Trophoblast cell (in vitro differentiated cells and primary cell): ENCODE data around the gene CPNE2.
"Not testable (repeated sequence)": the region's sequence is repeated elsewhere in the genome, so short reads cannot be mapped to it uniquely, and the experiment has no call there.

ENCODE experiments used
- DNase-seq, 2 donors: peaks; one replicate each; pipeline ENCODE4 v3.0.0-alpha.2; 2016
- H2AFZ ChIP-seq: 2 replicates; pipeline ENCODE4 v1.6.1; 2013; ENCODE audit warnings: low read length, moderate library complexity, mild to moderate bottlenecking; ENCODE audit not compliant: insufficient read depth, poor library complexity
- H2AK5ac ChIP-seq: 2 replicates; pipeline ENCODE4 v1.6.1; 2013; ENCODE audit warnings: mild to moderate bottlenecking, low read length
- H2BK120ac ChIP-seq: 2 replicates; pipeline ENCODE4 v1.6.1; 2013; ENCODE audit warnings: low read length, mild to moderate bottlenecking, moderate library complexity; ENCODE audit not compliant: insufficient read depth, poor library complexity
- H2BK12ac ChIP-seq: 2 replicates; pipeline ENCODE4 v1.6.1; 2013; ENCODE audit warnings: mild to moderate bottlenecking, low read length, moderate library complexity
- H2BK5ac ChIP-seq: 2 replicates; pipeline ENCODE4 v1.6.1; 2013; ENCODE audit warnings: low read length, low read depth, moderate library complexity, mild to moderate bottlenecking; ENCODE audit not compliant: poor library complexity
- H3K14ac ChIP-seq: 2 replicates; pipeline ENCODE4 v1.6.1; 2013; ENCODE audit warnings: mild to moderate bottlenecking, low read length
- H3K18ac ChIP-seq: 2 replicates; pipeline ENCODE4 v1.6.1; 2013; ENCODE audit warnings: mild to moderate bottlenecking, low read length
- H3K23ac ChIP-seq: 2 replicates; pipeline ENCODE4 v1.6.1; 2013; ENCODE audit warnings: low read length
- H3K27ac ChIP-seq: 2 replicates; pipeline ENCODE4 v1.5.1; 2013; ENCODE audit warnings: low read depth, mild to moderate bottlenecking, inconsistent platforms, low read length, moderate library complexity
- H3K27me3 ChIP-seq: 2 replicates; pipeline ENCODE4 v1.6.1; 2013; ENCODE audit warnings: inconsistent platforms, mild to moderate bottlenecking, low read length, moderate library complexity; ENCODE audit not compliant: insufficient read depth
- H3K36me3 ChIP-seq, 2 experiments: 1 replicate in 1 of 2; 2 replicates in 1 of 2; pipeline ENCODE4 v1.6.1; 2013; ENCODE audit warnings: low read length in 2 of 2, mild to moderate bottlenecking in 2 of 2, moderate library complexity in 1 of 2; ENCODE audit not compliant: insufficient read depth in 2 of 2, control insufficient read depth in 1 of 2
- H3K4ac ChIP-seq: 2 replicates; pipeline ENCODE4 v1.6.1; 2013; ENCODE audit warnings: low read depth, mild to moderate bottlenecking, low read length, moderate library complexity
- H3K4me1 ChIP-seq, 2 experiments: 1 replicate in 1 of 2; 2 replicates in 1 of 2; pipeline ENCODE4 v1.6.1; 2013; ENCODE audit warnings: low read length in 2 of 2, mild to moderate bottlenecking in 2 of 2, moderate library complexity in 1 of 2; ENCODE audit not compliant: insufficient read depth in 2 of 2, control insufficient read depth in 1 of 2
- H3K4me2 ChIP-seq: 2 replicates; pipeline ENCODE4 v1.6.1; 2013; ENCODE audit warnings: inconsistent platforms, mild to moderate bottlenecking, low read length, moderate library complexity
- H3K4me3 ChIP-seq: 2 replicates; pipeline ENCODE4 v1.5.1; 2013; ENCODE audit warnings: mild to moderate bottlenecking, low read depth, low read length, inconsistent platforms
- H3K79me1 ChIP-seq: one replicate; pipeline ENCODE4 v1.6.1; 2013; ENCODE audit warnings: low read length
- H3K79me2 ChIP-seq: 2 replicates; pipeline ENCODE4 v1.6.1; 2013; ENCODE audit warnings: low read length, mild to moderate bottlenecking; ENCODE audit not compliant: control insufficient read depth, insufficient read depth, poor library complexity
- H3K9ac ChIP-seq: 2 replicates; pipeline ENCODE4 v1.6.1; 2013; ENCODE audit warnings: mild to moderate bottlenecking, low read length
- H3K9me3 ChIP-seq: 2 replicates; pipeline ENCODE4 v1.6.1; 2013; ENCODE audit warnings: low read depth, mild to moderate bottlenecking, control low read depth, inconsistent platforms, low read length; ENCODE audit not compliant: insufficient read depth
- H4K12ac ChIP-seq: 2 replicates; pipeline ENCODE4 v1.6.1; 2013; ENCODE audit warnings: low read depth, mild to moderate bottlenecking, low read length, moderate library complexity
- H4K8ac ChIP-seq: 2 replicates; pipeline ENCODE4 v1.6.1; 2013; ENCODE audit warnings: low read depth, mild to moderate bottlenecking, low read length, moderate library complexity
- H4K91ac ChIP-seq: one replicate; pipeline ENCODE4 v1.6.1; 2013; ENCODE audit warnings: low read depth, mild to moderate bottlenecking, low read length, moderate library complexity
- WGBS: extraction: QIAGEN DNeasy Blood & Tissue Kit; methylation state at CpG from one replicate; pipeline ENCODE4 v1.1.7; 2013; ENCODE audit warnings: missing lambda C conversion rate; ENCODE audit not compliant: insufficient read length, insufficient coverage; ENCODE audit errors: extremely low coverage; 5-methylcytosine and 5-hydroxymethylcytosine counted together

The CPNE2 gene

DNA sequence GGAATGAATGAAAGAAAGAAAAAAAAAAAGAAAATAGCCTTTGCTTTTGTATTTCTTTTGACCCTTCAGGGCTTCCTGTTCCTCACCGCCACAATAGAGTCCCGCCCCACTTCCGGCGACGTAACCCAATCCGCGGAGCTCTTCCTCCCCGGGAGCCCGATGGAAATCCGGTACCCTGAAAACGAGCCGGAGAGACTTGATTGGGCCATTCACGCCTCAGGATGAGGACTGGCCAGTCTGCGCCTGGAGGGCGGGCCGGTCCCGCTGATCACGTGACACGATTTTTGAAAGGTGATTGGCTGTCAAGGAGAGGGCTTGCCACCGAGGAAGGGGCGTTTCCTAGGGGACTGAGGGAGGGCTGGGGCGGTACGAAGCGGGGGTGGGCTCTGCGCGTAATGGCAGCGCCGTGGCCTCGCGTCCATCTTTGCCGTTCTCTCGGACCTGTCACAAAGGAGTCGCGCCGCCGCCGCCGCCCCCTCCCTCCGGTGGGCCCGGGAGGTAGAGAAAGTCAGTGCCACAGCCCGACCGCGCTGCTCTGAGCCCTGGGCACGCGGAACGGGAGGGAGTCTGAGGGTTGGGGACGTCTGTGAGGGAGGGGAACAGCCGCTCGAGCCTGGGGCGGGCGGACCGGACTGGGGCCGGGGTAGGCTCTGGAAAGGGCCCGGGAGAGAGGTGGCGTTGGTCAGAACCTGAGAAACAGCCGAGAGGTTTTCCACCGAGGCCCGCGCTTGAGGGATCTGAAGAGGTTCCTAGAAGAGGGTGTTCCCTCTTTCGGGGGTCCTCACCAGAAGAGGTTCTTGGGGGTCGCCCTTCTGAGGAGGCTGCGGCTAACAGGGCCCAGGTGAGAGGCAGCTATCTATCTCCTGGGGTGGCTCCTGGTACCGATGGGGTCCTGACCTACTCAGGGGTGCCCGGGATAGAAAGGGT, 93.8 kb downstream of the CPNE2 start, which contains the start of the genes PSME3IP1 and RSPRY1:
Gene PSME3IP1 (minus strand): TSS at position 95 of the 927 bp plus-strand sequence. CDS start 12,185 bp downstream, outside the sequence.
Gene RSPRY1 (plus strand): TSS at position 385 of the 927 bp plus-strand sequence. CDS start 18,330 bp downstream, outside the sequence.
- peaks cover 15% of the 10 kb centered on the region for H3K79me1 ChIP-seq
- peak within 1 kb of the TSS; percentile 90 for H3K9ac ChIP-seq
- peak within 1 kb of the TSS; percentile 79 for H4K12ac ChIP-seq
- H3K18ac ChIP-seq: peak within 1 kb of the TSS; percentile 93
- H3K27ac ChIP-seq: peak within 1 kb of the TSS; percentile 71
- peak within 1 kb of the TSS; percentile 36 for H2AK5ac ChIP-seq
- DNase-seq: peak; percentile 100
- H2BK12ac ChIP-seq: no peak within 1 kb of the TSS
- H3K36me3 ChIP-seq: peaks cover 3 to 5% of the 10 kb centered on the region in 2 experiments
- peak within 1 kb of the TSS; percentile 73 for H2BK5ac ChIP-seq
- peak within 1 kb of the TSS; percentile 95 for H4K91ac ChIP-seq
- H3K14ac ChIP-seq: peak within 1 kb of the TSS; percentile 90
- H2BK120ac ChIP-seq: peak within 1 kb of the TSS; percentile 71
- H3K4me1 ChIP-seq: peaks cover 2% of the 10 kb centered on the region in 2 experiments
- H2AFZ ChIP-seq: peak within 1 kb of the TSS; percentile 64
- WGBS: no CpG with 5 or more reads among the region's 64 CpGs
- H4K8ac ChIP-seq: peak within 1 kb of the TSS; percentile 97
- H3K4ac ChIP-seq: peak within 1 kb of the TSS; percentile 76
- H3K23ac ChIP-seq: peak within 1 kb of the TSS; percentile 42
- no peaks in the 10 kb centered on the region for H3K9me3 ChIP-seq
- H3K4me3 ChIP-seq: peak within 1 kb of the TSS; percentile 99
- H3K4me2 ChIP-seq: peak within 1 kb of the TSS; percentile 97
- H3K27me3 ChIP-seq: no peaks in the 10 kb centered on the region
- H3K79me2 ChIP-seq: peaks cover 18% of the 10 kb centered on the region

DNA sequence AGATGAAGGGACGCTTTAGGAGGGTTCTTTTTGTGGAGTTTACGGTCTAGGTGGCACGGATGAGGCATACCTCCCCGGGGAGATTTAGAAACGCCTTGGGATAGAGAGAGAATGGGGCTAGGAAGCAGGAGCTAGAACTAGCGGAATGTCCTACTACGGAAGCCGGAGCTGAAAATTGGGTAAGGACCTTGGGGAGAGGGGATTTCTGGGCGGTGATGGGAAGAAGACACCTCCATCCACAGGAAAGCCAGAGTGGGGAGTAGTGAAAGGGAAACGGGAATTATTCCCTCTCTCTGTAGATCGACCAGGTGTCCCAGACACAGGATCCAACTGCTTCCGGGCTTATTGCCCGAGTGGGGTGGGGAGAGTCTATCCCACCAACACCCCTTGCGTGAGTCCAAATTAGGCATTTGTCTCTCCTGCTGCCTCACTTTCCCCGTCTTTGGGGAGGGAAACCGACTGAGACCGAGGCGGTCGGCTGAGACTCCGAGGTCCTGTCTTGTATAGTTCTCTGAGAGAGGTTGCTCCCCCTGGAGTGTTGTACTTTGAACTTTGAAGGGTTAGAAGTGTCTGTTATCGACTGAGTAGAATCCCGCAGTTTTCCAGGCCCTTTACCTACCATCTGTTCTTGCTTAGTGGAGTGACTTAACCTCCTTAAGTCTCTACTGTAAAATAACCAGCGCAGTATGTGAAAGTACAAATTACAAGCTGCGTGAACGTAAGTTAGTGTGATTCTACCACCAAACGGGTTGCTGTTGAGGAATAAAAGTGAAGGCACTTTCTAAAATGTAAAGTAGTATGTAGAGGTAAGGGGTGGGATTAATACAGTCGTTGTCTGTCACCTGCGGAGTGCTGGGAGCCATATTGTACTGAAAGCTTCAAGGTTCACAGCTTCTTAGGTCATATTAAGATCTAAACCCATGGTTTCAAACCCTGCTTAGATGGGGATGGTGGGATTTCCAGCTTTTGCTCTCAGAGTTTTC, 94.8 kb downstream of the CPNE2 start:
- Histone ChIP-seq H2BK5ac (peak overlapping the region; percentile 73), H4K12ac (peak overlapping the region; percentile 79), H3K4me3 (peak overlapping the region; percentile 99), H4K8ac (peak overlapping the region; percentile 89), H2BK12ac (no peak overlapping the region), H3K4me2 (peak overlapping the region; percentile 97), H2BK120ac (peak overlapping the region; percentile 71), H2AFZ (peak overlapping the region; percentile 56), H3K79me2 (peaks cover 18% of the 10 kb centered on the region), H3K23ac (peak overlapping the region; percentile 42), H3K18ac (peak overlapping the region; percentile 93), H3K36me3 (peaks cover 3 to 5% of the 10 kb centered on the region in 2 experiments), H3K4ac (peak overlapping the region; percentile 78), H3K79me1 (peaks cover 15% of the 10 kb centered on the region), H3K14ac (peak overlapping the region; percentile 90), H2AK5ac (peak overlapping the region; percentile 11), H3K9me3 (no peaks in the 10 kb centered on the region), H3K27me3 (no peaks in the 10 kb centered on the region), H4K91ac (peak overlapping the region; percentile 82), H3K27ac (peak overlapping the region; percentile 71), H3K9ac (peak overlapping the region; percentile 90), H3K4me1 (peaks cover 2% of the 10 kb centered on the region in 2 experiments)
- peak; percentile 15 to 52 for DNase-seq
- no CpG with 5 or more reads among the region's 28 CpGs for WGBS

DNA sequence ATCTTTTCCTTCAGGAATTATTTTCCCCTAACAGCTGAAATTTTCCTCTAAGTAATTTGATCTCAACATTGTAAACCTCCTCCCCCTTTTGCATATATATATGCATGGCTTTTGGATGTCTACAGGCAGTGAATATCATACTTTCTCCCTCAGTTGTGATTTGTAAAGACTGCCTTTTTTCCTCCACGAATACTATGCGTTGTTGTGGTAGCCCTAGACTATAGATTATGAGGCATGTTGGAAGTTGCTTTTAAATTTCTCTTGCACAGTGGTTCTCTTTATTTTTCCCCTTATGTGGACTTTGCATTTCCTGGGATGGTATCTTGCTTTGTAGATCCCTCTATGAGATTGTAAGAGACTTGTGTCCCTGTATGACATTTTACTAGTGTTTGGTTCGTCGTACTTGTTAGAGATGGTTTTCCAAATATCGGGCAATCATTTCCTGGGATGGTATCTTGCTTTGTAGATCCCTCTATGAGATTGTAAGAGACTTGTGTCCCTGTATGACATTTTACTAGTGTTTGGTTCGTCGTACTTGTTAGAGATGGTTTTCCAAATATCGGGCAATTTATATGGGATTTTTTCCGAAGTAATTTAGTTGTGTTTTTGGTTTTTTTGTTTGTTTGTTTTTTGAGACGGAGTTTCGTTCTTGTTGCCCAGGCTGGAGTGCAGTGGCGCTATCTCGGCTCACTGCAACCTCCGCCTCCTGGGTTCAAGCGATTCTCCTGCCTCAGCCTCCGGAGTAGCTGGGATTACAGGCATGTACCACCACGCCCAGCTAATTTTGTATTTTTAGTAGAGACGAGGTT, 95.7 kb downstream of the CPNE2 start:
- H2AK5ac ChIP-seq, H2AFZ ChIP-seq, H4K12ac ChIP-seq, H3K23ac ChIP-seq, H3K9me3 ChIP-seq, H3K4me1 ChIP-seq, H3K9ac ChIP-seq, H3K36me3 ChIP-seq, H3K14ac ChIP-seq, H3K18ac ChIP-seq, H3K4me3 ChIP-seq, H2BK120ac ChIP-seq, H4K91ac ChIP-seq, H4K8ac ChIP-seq, H3K27ac ChIP-seq, H3K27me3 ChIP-seq, H2BK5ac ChIP-seq, H2BK12ac ChIP-seq: not testable (repeated sequence)
- Histone ChIP-seq H3K79me1 (peaks cover 15% of the 10 kb centered on the region), H3K79me2 (peaks cover 18% of the 10 kb centered on the region), H3K4me2 (peak overlapping the region; percentile 97), H3K4ac (peak overlapping the region; percentile 24)
- WGBS: 98% methylated on average over 4 of the region's 18 CpGs
- peak in 1 of 2 donors; percentile 5 for DNase-seq
